WERI-Rb-1 (cell line): Measurements from ENCODE around the gene RIMBP2.

Experiments used
- DNase-seq: peaks from one replicate; pipeline ENCODE4 v3.0.0-alpha.2; 2020
- H3K27ac ChIP-seq: fragments of 250-450 bp; sonication (Bioruptor Pico); 2 replicates; pipeline ENCODE4 v1.5.1; 2020; ENCODE audit warnings: mild to moderate bottlenecking, moderate library complexity
- H3K27me3 ChIP-seq: fragments of 250-450 bp; sonication (Bioruptor Pico); 2 replicates; pipeline ENCODE4 v1.5.1; 2021; ENCODE audit warnings: mild to moderate bottlenecking, low read depth, moderate library complexity; ENCODE audit not compliant: insufficient read depth, severe bottlenecking
- H3K36me3 ChIP-seq: fragments of 250-450 bp; sonication (Bioruptor Pico); 2 replicates; pipeline ENCODE4 v1.5.1; 2020; ENCODE audit warnings: mild to moderate bottlenecking, moderate library complexity
- H3K4me3 ChIP-seq: 2 replicates; pipeline ENCODE4 v1.5.1; 2011; ENCODE audit warnings: low read depth, mild to moderate bottlenecking, control low read depth, low read length
- H3K9me3 ChIP-seq: fragments of 250-450 bp; sonication (Bioruptor Pico); 2 replicates; pipeline ENCODE4 v1.5.1; 2021; ENCODE audit warnings: mild to moderate bottlenecking, moderate library complexity; ENCODE audit not compliant: severe bottlenecking
- TF ChIP-seq, protein P1 (sequence below): IDR thresholded peaks from 2 replicates; pipeline ENCODE4 v1.5.1; 2011; ENCODE audit warnings: low read depth, mild to moderate bottlenecking, control low read depth, inconsistent platforms, low read length

The RIMBP2 gene

DNA sequence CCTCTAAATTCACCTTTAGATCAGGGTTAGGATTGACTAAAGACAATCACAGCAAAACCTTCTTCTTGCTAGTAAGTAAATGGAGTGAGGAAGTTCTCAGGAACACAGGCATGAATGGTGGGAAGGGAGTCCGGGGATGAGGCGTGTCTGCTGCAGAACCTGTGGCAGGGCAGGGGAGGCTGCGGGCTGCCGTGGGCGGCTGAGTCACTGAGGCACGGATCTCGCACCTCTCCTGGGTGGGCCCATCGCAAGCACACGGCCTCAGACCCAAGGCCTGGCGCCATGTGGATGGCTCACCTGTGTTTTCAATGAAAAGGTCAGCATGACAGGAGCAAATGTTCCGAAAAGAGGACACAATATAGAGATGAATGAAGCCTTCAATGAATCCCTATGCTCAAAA, 293.0 kb downstream of the RIMBP2 start:
- H3K27ac ChIP-seq: no peak overlapping the region
- H3K4me3 ChIP-seq: no peak overlapping the region
- H3K27me3 ChIP-seq: no peaks in the 10 kb centered on the region
- TF ChIP-seq, protein P1, sequence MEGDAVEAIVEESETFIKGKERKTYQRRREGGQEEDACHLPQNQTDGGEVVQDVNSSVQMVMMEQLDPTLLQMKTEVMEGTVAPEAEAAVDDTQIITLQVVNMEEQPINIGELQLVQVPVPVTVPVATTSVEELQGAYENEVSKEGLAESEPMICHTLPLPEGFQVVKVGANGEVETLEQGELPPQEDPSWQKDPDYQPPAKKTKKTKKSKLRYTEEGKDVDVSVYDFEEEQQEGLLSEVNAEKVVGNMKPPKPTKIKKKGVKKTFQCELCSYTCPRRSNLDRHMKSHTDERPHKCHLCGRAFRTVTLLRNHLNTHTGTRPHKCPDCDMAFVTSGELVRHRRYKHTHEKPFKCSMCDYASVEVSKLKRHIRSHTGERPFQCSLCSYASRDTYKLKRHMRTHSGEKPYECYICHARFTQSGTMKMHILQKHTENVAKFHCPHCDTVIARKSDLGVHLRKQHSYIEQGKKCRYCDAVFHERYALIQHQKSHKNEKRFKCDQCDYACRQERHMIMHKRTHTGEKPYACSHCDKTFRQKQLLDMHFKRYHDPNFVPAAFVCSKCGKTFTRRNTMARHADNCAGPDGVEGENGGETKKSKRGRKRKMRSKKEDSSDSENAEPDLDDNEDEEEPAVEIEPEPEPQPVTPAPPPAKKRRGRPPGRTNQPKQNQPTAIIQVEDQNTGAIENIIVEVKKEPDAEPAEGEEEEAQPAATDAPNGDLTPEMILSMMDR: no peak
- no peaks in the 10 kb centered on the region for H3K9me3 ChIP-seq
- no peaks in the 10 kb centered on the region for H3K36me3 ChIP-seq
- DNase-seq: no peak

DNA sequence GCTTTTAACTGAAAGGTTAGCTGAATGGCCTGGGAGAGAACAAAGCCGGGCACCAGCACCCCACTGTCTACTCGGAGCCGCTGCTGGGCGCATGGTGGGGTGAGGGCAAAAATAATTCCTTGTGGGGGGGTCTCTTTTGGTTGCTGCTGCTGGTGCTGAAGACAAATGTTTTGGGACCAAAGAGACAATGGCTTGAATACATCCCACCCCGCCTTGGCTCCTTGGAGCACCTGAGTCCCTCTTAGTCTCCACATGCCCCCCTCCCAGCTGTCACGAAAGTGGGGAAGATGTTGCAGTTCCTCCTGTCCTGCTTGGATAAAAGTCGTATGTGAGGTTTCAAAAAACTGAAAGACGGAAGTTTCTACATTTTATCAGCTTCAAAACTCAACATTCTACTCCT, 293.4 kb downstream of the RIMBP2 start:
- Histone ChIP-seq H3K36me3 (no peaks in the 10 kb centered on the region), H3K9me3 (no peaks in the 10 kb centered on the region), H3K4me3 (no peak overlapping the region), H3K27me3 (no peaks in the 10 kb centered on the region), H3K27ac (no peak overlapping the region)
- TF ChIP-seq, protein P1: no peak
- no peak for DNase-seq

DNA sequence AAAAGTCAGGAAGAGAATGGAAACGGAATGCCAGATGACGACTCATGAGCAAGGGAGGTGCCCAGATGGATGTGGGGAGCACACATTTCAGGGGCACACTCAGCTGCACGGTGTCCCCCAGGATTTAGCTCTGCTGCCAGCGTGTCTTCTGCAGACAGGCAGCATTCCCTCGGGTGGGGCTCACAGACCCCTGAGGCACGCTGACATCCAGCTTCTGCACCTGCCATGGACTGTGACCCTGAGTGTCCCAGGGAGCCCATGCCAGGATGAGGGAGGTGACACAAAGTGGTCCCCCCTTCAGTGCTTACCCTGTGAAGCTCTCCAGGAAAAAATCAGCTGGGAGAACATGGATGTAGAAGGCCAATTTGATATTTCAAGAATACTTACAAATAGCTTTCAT, 294.2 kb downstream of the RIMBP2 start:
- H3K9me3 ChIP-seq: no peaks in the 10 kb centered on the region
- H3K4me3 ChIP-seq: no peak overlapping the region
- TF ChIP-seq, protein P1: no peak
- H3K27ac ChIP-seq: no peak overlapping the region
- H3K27me3 ChIP-seq: no peaks in the 10 kb centered on the region
- no peak for DNase-seq
- no peaks in the 10 kb centered on the region for H3K36me3 ChIP-seq

DNA sequence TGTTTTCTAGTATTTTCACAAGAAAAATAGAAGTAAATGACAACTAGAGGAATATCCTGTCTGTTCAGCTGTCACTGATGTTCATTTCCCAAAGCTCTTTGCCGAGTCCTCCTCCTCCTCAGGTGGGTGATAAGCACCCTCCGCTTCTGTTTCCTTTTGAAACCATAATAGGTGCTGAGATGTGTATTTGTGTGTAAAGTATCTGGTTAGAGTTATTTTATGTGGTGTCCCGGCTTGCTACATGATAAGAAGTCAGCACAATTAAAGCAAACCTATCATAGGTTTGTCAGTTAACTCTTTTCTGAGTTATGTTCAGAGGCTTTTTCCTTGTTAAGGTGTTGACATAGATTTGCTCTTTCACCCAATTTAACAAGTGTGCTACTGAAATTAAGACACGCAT, 296.0 kb downstream of the RIMBP2 start:
- Histone ChIP-seq H3K27me3 (no peaks in the 10 kb centered on the region), H3K9me3 (no peaks in the 10 kb centered on the region), H3K4me3 (no peak overlapping the region), H3K36me3 (no peaks in the 10 kb centered on the region), H3K27ac (no peak overlapping the region)
- no peak for DNase-seq
- TF ChIP-seq, protein P1: no peak

DNA sequence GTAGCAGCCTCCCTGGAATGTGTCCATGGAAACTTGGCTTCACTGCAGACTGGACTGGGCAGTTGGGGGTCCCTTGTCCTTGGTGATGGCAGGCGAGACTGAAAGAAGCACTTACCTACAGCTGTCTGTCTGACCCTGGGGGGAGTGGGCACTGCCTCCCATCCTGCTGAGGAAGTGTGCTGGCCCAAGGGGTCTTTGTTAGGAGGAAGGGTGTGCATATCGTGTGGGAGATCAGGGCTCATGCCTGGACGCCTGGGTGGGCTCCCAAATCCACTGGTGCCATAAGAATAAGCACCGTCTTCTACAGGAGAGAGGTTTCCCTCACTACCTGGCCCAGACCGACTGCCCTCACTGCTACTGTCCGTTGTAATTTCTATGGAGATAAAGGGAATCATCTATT, 297.0 kb downstream of the RIMBP2 start:
- DNase-seq: no peak
- no peak overlapping the region for H3K27ac ChIP-seq
- no peaks in the 10 kb centered on the region for H3K27me3 ChIP-seq
- H3K36me3 ChIP-seq: no peaks in the 10 kb centered on the region
- H3K4me3 ChIP-seq: no peak overlapping the region
- TF ChIP-seq, protein P1: no peak
- no peaks in the 10 kb centered on the region for H3K9me3 ChIP-seq

DNA sequence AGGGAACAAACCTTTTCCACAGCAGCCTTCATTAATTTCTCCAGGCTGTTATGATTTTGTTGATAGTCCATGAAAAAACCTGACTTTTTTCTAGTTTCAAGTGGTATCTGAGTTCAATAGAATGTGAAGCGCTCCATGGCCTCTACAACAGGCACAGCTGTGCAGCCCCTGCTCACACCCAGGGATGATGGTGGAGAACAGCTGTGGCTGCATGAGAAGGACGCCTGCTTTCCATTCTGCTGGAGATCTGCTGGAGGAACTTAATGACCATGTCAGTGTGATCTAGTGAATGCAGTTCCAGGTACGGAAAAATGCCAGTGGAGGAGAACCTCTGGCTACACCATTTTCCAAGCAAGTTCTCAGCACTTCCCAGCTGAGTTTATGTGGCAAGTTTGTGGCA, 297.8 kb downstream of the RIMBP2 start:
- Histone ChIP-seq H3K27me3 (no peaks in the 10 kb centered on the region), H3K9me3 (no peaks in the 10 kb centered on the region), H3K27ac (no peak overlapping the region), H3K36me3 (no peaks in the 10 kb centered on the region), H3K4me3 (no peak overlapping the region)
- no peak for DNase-seq
- TF ChIP-seq, protein P1: no peak
